Breast epithelium (tissue), 3 donors: Measurements from ENCODE around the gene SIN3B.

Experiments
- POLR2A ChIP-seq: fragments of 450-650 bp; IDR thresholded peaks from one replicate; pipeline ENCODE4 v1.6.1; 2016; ENCODE audit warnings: antibody characterized with exemption, mild to moderate bottlenecking, moderate library complexity
- POLR2AphosphoS5 ChIP-seq, 3 donors: sonication (generic); formaldehyde crosslinking; IDR thresholded peaks; one replicate each; pipeline ENCODE4 v1.6.1; 2017; ENCODE audit warnings: antibody characterized with exemption in 3 of 3
- TF ChIP-seq, protein P1 (sequence below), 3 donors: fragments of 450-650 bp; IDR thresholded peaks; one replicate each; pipeline ENCODE4 v1.5.1; 2016 to 2017; ENCODE audit warnings: antibody characterized with exemption in 3 of 3, mild to moderate bottlenecking in 3 of 3, moderate library complexity in 3 of 3

DNA sequence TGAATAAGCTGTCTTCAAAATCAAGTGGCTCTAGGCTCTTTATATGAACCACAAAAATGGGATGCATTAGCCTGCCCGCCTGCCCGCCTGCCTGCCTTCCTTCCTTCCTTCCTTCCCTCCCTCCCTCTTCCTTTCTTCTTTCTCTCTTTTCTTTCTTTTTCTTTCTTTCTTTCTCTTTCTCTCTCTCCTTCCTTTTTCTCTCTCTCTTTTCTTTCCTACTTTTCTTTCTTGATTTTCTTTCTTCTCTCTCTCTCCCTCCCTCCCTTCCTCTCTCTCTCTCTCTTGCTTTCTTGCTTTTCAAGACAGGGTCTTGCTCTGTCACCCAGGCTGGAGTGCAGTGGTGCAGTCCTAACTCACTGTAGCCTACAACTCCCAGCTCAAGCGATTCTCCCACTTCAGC lies 86.5 kb downstream of the SIN3B start:
- TF ChIP-seq, protein P1, sequence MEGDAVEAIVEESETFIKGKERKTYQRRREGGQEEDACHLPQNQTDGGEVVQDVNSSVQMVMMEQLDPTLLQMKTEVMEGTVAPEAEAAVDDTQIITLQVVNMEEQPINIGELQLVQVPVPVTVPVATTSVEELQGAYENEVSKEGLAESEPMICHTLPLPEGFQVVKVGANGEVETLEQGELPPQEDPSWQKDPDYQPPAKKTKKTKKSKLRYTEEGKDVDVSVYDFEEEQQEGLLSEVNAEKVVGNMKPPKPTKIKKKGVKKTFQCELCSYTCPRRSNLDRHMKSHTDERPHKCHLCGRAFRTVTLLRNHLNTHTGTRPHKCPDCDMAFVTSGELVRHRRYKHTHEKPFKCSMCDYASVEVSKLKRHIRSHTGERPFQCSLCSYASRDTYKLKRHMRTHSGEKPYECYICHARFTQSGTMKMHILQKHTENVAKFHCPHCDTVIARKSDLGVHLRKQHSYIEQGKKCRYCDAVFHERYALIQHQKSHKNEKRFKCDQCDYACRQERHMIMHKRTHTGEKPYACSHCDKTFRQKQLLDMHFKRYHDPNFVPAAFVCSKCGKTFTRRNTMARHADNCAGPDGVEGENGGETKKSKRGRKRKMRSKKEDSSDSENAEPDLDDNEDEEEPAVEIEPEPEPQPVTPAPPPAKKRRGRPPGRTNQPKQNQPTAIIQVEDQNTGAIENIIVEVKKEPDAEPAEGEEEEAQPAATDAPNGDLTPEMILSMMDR (IDR thresholded peaks at IDR 0.05): no peak
- TF ChIP-seq POLR2A (no peak), POLR2AphosphoS5 (IDR thresholded peaks at IDR 0.05) (no peak)
